Measurements from ENCODE around the gene SLA2.
"Not testable (repeated sequence)": the region's sequence is repeated elsewhere in the genome, so short reads cannot be mapped to it uniquely, and the experiment has no call there.

DNA sequence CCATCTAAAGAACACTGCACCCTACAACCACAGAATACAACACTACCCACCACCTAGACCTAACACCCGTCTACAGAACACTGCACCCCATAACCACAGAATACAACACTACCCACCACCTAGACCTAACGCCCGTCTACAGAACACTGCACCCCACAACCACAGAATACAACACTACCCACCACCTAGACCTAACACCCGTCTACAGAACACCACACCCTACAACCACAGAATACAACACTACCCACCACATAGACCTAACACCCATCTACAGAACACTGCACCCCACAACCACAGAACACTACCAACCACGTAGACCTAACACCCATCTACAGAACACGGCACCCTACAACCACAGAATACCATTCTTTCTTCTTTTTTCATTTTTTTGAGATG lies 81.3 kb downstream of the SLA2 start:
- TF ChIP-seq EZH2 (IDR thresholded peaks at IDR 0.05); POLR2AphosphoS5 (IDR thresholded peaks at IDR 0.05; ENCODE audit: borderline replicate concordance, low read depth, low read length); FOXP2 (optimal IDR thresholded peaks at IDR 0.05; ENCODE audit: control extremely low read depth, extremely low read length, insufficient read depth): not testable (repeated sequence)
